SU-DHL-6 (cell line): Measurements from ENCODE around the gene UBA1.

Experiments used
- H2AFZ ChIP-seq: fragments of 200-600 bp; sonication (generic); 2 replicates; pipeline ENCODE4 v1.6.1; 2014; ENCODE audit warnings: low read depth, mild to moderate bottlenecking, moderate library complexity, mixed read lengths, antibody characterized with exemption, low read length; ENCODE audit not compliant: severe bottlenecking
- H3F3A ChIP-seq: fragments of 200-600 bp; shearing (Covaris generic); 2 replicates; pipeline ENCODE4 v1.6.0; 2016; ENCODE audit warnings: antibody characterized with exemption, mild to moderate bottlenecking; ENCODE audit not compliant: insufficient read depth
- H3K27ac ChIP-seq: fragments of 200-600 bp; sonication (generic); 2 replicates; pipeline ENCODE4 v1.5.1; 2016; ENCODE audit warnings: low read depth, mild to moderate bottlenecking, low read length, moderate library complexity, mixed read lengths
- H3K27me3 ChIP-seq: fragments of 200-600 bp; sonication (generic), shearing (Covaris generic); 2 replicates; pipeline ENCODE4 v1.6.0; 2014; ENCODE audit warnings: mild to moderate bottlenecking, low read length
- H3K36me3 ChIP-seq: fragments of 200-600 bp; sonication (generic); 2 replicates; pipeline ENCODE4 v1.6.1; 2014; ENCODE audit warnings: mild to moderate bottlenecking, low read length, mixed read lengths
- H3K4me2 ChIP-seq: fragments of 300-600, 200-600 bp; shearing (Covaris generic), sonication (generic); 2 replicates; pipeline ENCODE4 v1.6.0; 2014; ENCODE audit warnings: low read length, low read depth, mild to moderate bottlenecking; ENCODE audit not compliant: poor library complexity, severe bottlenecking
- H3K4me3 ChIP-seq: fragments of 200-600 bp; sonication (generic); 2 replicates; pipeline ENCODE4 v1.5.1; 2014; ENCODE audit warnings: antibody characterized with exemption, low read length, mild to moderate bottlenecking, mixed read lengths; ENCODE audit not compliant: insufficient read depth, poor library complexity, severe bottlenecking
- H3K79me2 ChIP-seq: fragments of 200-600 bp; sonication (generic); 2 replicates; pipeline ENCODE4 v1.6.1; 2014; ENCODE audit warnings: mild to moderate bottlenecking, low read length, moderate library complexity; ENCODE audit not compliant: insufficient read depth
- H3K9ac ChIP-seq: fragments of 200-600 bp; sonication (generic); 2 replicates; pipeline ENCODE4 v1.7.0; 2014; ENCODE audit warnings: mild to moderate bottlenecking, low read length
- H3K9me2 ChIP-seq: fragments of 200-600 bp; sonication (generic); replicated peaks from 2 replicates; pipeline ENCODE4 v1.6.1; 2014; ENCODE audit warnings: low read length; ENCODE audit not compliant: insufficient read depth
- H3K9me3 ChIP-seq: fragments of 200-600 bp; sonication (generic); 2 replicates; pipeline ENCODE4 v1.6.1; 2014; ENCODE audit warnings: low read length, mixed read lengths; ENCODE audit not compliant: insufficient read depth
- H4K20me1 ChIP-seq: fragments of 200-600 bp; sonication (generic); 2 replicates; pipeline ENCODE4 v1.6.1; 2014; ENCODE audit warnings: low read depth, mild to moderate bottlenecking, antibody characterized with exemption, low read length, moderate library complexity, mixed read lengths
- EZH2phosphoT487 ChIP-seq: fragments of 200-600 bp; sonication (generic), shearing (Covaris generic); conservative IDR thresholded peaks from 2 replicates; pipeline ENCODE4 v1.6.1; 2018; ENCODE audit warnings: mild to moderate bottlenecking, antibody characterized with exemption, low read length, moderate library complexity, mixed read lengths
- TF ChIP-seq, protein P1 (sequence below): fragments of 200-600 bp; sonication (generic); IDR thresholded peaks from one replicate; pipeline ENCODE4 v1.5.1; 2017; ENCODE audit warnings: antibody characterized with exemption, mild to moderate bottlenecking, low read length, moderate library complexity; ENCODE audit not compliant: insufficient read depth, poor library complexity, severe bottlenecking

UBA1 gene

DNA sequence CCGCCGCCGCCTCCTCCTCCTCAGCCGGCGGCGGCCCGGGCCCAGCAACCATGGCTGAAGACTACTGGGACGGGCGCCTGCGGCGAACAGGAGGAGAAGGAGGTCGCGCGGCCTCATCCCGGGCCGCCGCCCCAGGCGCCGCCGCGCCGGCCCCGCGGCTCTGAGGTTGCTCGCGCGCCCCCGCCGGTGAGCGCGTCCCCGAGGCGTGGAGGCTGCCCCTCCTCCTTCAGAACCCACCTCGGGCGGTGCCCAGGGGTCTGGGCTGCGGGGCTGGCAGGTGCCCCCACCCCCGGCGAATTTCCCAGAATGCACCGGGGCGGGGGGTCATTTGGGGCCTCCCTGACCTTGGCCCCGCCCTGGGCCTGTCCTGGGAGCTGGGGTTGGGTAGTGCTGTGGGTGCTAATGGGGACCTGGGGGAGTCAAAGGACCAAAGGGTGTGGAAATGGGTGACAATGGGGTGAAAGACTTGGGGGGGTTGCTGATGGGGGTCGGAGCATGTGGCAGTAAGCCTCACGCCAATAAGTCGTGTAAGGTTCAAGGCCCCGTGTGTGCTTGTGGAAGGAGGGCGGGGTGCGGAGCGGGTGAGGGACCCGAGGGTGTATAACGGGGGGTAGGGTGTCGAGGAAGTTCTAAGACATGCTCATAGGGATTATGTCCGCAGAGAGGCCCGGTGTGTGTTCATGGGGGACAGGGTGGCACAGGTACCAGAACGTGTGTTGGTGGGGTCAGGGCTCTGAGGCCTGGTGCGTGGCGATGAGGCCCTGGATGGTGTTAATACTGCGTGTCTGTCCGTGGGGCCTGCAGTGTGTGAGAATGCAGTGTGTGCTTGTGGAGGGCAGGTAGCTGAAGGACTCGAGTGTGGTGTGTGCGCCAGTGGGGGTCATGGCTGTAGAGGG is 25.5 kb downstream of the UBA1 start:
- Histone ChIP-seq H3K79me2 (peaks cover 38% of the 10 kb centered on the region), H3F3A (peaks cover 15% of the 10 kb centered on the region), H3K4me3 (peak overlapping the region; percentile 69), H2AFZ (no peak overlapping the region), H3K9ac (peak overlapping the region; percentile 97), H3K4me2 (peak overlapping the region; percentile 78), H3K9me2 (no peaks in the 10 kb centered on the region), H3K36me3 (no peaks in the 10 kb centered on the region), H4K20me1 (peaks cover 5% of the 10 kb centered on the region; the same call in 1 of the 2 replicates), H3K9me3 (no peaks in the 10 kb centered on the region), H3K27me3 (no peaks in the 10 kb centered on the region), H3K27ac (peak overlapping the region; percentile 87)
- TF ChIP-seq, protein P1, sequence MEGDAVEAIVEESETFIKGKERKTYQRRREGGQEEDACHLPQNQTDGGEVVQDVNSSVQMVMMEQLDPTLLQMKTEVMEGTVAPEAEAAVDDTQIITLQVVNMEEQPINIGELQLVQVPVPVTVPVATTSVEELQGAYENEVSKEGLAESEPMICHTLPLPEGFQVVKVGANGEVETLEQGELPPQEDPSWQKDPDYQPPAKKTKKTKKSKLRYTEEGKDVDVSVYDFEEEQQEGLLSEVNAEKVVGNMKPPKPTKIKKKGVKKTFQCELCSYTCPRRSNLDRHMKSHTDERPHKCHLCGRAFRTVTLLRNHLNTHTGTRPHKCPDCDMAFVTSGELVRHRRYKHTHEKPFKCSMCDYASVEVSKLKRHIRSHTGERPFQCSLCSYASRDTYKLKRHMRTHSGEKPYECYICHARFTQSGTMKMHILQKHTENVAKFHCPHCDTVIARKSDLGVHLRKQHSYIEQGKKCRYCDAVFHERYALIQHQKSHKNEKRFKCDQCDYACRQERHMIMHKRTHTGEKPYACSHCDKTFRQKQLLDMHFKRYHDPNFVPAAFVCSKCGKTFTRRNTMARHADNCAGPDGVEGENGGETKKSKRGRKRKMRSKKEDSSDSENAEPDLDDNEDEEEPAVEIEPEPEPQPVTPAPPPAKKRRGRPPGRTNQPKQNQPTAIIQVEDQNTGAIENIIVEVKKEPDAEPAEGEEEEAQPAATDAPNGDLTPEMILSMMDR = no peak
- no peak for TF ChIP-seq EZH2phosphoT487

DNA sequence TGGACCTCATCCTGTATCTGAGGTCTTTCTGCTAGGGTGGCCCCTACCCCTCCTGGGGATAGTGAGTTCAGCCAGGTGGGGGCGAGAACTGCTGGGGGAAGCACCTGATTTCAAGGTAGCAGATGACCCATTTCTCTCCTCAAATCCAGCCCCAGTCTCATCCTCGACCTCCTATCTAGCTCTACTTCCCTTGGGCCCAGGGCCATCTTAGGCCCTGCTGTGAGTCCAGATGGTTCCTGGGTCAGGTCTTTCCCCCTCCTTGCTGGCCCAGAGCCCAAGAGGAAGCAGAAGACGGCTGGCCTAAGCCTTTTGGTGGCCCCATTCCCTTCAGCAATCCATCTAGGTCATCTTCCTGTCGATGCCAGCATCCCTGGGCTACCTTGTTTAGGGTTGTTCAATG is 28.1 kb downstream of the UBA1 start:
- peaks cover 5% of the 10 kb centered on the region; the same call in 1 of the 2 replicates for H4K20me1 ChIP-seq
- no peak overlapping the region for H2AFZ ChIP-seq
- no peak overlapping the region for H3K9ac ChIP-seq
- H3F3A ChIP-seq = peaks cover 7% of the 10 kb centered on the region
- H3K9me3 ChIP-seq = no peaks in the 10 kb centered on the region
- H3K4me2 ChIP-seq = no peak overlapping the region
- H3K4me3 ChIP-seq = no peak overlapping the region
- H3K79me2 ChIP-seq = peaks cover 38% of the 10 kb centered on the region
- H3K9me2 ChIP-seq = no peaks in the 10 kb centered on the region
- no peak overlapping the region for H3K27ac ChIP-seq
- no peaks in the 10 kb centered on the region for H3K27me3 ChIP-seq
- TF ChIP-seq, protein P1 = no peak
- TF ChIP-seq EZH2phosphoT487 = no peak
- no peaks in the 10 kb centered on the region for H3K36me3 ChIP-seq

DNA sequence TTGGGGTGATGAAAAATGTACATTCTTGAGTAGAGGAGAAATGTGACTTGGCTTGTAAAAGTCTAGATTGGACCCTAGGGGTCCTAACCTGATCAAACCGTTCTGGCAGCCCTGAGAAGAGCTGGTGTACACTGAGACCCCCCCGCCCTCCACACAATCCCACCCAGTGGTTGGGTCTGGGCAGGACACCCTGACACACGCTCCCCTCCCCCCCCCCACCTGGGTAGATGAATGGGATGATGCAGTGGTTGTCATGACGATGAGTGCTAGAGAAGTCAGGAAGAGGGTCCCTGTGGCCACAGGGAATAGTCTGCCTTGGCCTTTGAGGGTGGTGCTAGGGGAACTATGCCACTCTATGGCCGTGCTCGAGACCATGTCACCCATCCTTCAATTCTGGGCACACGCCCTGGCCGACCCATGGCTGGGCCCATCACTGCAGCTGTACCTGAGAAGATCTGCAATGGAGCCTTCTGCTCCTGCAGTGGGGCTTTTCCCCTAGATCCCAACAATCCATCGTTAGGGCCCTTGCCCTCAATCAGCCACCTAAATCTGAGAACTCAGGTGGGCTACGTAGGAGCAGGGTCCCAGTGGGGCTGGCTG is 29.2 kb downstream of the UBA1 start:
- no peak overlapping the region for H3K4me3 ChIP-seq
- H3K79me2 ChIP-seq = peaks cover 38% of the 10 kb centered on the region
- H3K4me2 ChIP-seq = no peak overlapping the region
- no peak overlapping the region for H3K9ac ChIP-seq
- H3K27ac ChIP-seq = no peak overlapping the region
- H2AFZ ChIP-seq = no peak overlapping the region
- TF ChIP-seq EZH2phosphoT487 = no peak
- TF ChIP-seq, protein P1 = no peak
- H3K27me3 ChIP-seq = no peaks in the 10 kb centered on the region
- H3K9me2 ChIP-seq = no peaks in the 10 kb centered on the region
- peaks cover 5% of the 10 kb centered on the region; the same call in 1 of the 2 replicates for H3F3A ChIP-seq
- no peaks in the 10 kb centered on the region for H3K9me3 ChIP-seq
- no peaks in the 10 kb centered on the region for H3K36me3 ChIP-seq
- peaks cover 5% of the 10 kb centered on the region; the same call in 1 of the 2 replicates for H4K20me1 ChIP-seq
